GM19328 (cell line): Measurements from ENCODE around the gene ISOC2.
"Not testable (repeated sequence)": the region's sequence is repeated elsewhere in the genome, so short reads cannot be mapped to it uniquely, and the experiment has no call there.

Experiments
- ATAC-seq: cut with Tn5 transposase; IDR thresholded peaks from one replicate; pipeline ENCODE4 v1.9.1; 2021; ENCODE audit warnings: mild to moderate bottlenecking, moderate library complexity; ENCODE audit not compliant: unreplicated experiment

The ISOC2 gene

GRCh38 chr19:55460670-55461258, 678 bp downstream of the ISOC2 start:
- no peak for ATAC-seq

- ATAC-seq = no peak
Measured at GRCh38 chr19:55459950-55460657, 1.3 kb downstream of the ISOC2 start.

GRCh38 chr19:55459551-55459949, 1.9 kb downstream of the ISOC2 start:
- no peak for ATAC-seq

GRCh38 chr19:55457683-55458457, 3.6 kb downstream of the ISOC2 start:
- ATAC-seq = no peak

GRCh38 chr19:55456347-55456746, 5.1 kb downstream of the ISOC2 start:
- no peak for ATAC-seq

GRCh38 chr19:55455576-55456235, 5.7 kb downstream of the ISOC2 start:
- no peak for ATAC-seq

- ATAC-seq = no peak
Measured at GRCh38 chr19:55454787-55455243, 6.6 kb downstream of the ISOC2 start.

- ATAC-seq = no peak
Measured at GRCh38 chr19:55453511-55454260, 7.8 kb downstream of the ISOC2 start.

GRCh38 chr19:55452749-55453346, 8.6 kb downstream of the ISOC2 start:
- no peak for ATAC-seq

GRCh38 chr19:55451965-55452748, 9.3 kb downstream of the ISOC2 start:
- ATAC-seq = no peak

GRCh38 chr19:55451163-55451964, 10.1 kb downstream of the ISOC2 start:
- ATAC-seq = no peak

- no peak for ATAC-seq
Measured at GRCh38 chr19:55449469-55449868, 12.0 kb downstream of the ISOC2 start.

GRCh38 chr19:55448175-55448490, 13.3 kb downstream of the ISOC2 start:
- not testable (repeated sequence) for ATAC-seq

- no peak for ATAC-seq
Measured at GRCh38 chr19:55447421-55448174, 13.8 kb downstream of the ISOC2 start.

- no peak for ATAC-seq
Measured at GRCh38 chr19:55446060-55446459, 15.4 kb downstream of the ISOC2 start.

- no peak for ATAC-seq
Measured at GRCh38 chr19:55444646-55445045, 16.8 kb downstream of the ISOC2 start.

GRCh38 chr19:55443824-55444480, 17.5 kb downstream of the ISOC2 start:
- no peak for ATAC-seq
